ENCODE results near the gene PDE8B.

PDE8B gene

DNA sequence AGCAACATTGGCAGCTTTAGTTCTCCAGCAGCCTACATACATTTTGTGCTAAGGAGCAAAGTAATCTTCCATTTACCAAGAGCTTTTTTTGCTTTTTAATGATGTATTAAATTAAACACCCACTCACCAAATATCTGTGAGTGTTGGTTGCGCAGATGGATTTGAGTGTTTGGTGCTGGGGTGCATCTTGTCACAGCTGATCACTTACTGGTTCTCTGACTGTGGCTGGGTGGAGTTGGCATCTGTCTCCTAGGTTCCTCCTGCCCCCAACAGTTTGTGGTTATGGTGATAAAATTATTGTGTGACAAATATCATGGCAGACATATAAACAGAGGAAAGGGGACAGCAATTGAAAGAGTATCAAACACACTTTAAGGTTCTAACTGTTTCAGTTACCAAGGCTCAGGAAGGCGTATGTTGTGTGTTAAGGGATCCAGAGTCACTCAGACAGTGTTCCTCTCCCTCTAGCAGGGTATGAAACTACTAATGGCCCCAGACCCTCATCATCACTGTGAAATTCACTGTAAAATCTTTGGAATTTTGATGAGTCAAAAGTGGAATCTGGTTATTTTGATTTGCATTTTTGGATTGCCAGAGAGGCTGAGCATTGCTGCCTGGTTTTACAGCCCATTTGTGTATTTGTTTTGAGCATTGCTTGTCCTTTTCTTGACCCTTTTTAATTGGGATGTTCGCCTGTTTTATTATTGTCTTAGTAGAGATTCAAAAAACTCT is 81.7 kb downstream of the PDE8B start:
- Histone ChIP-seq H3K18ac (ENCODE audit: low read length) (no peak overlapping the region), H3K9me3 (replicated peaks in 1 of 2; ENCODE audit: control insufficient read depth in 2 of 2, insufficient read depth in 1 of 2, low read depth in 1 of 2, low read length in 2 of 2) (no peaks in the 10 kb centered on the region), H2BK15ac (ENCODE audit: low read length) (no peak overlapping the region), H3K27ac (replicated peaks; ENCODE audit: low read length) (no peak overlapping the region), H4K8ac (ENCODE audit: low read depth, low read length) (no peak overlapping the region), H2BK12ac (ENCODE audit: low read length) (no peak overlapping the region), H3K23ac (ENCODE audit: low read depth, low read length, poor library complexity) (no peak overlapping the region), H3K4me3 (ENCODE audit: low read length in 2 of 2) (no peak overlapping the region), H3K4me2 (ENCODE audit: insufficient read depth, low read length, poor library complexity, severe bottlenecking) (no peak overlapping the region), H4K91ac (ENCODE audit: low read depth, low read length, poor library complexity) (no peak overlapping the region), H3K27me3 (ENCODE audit: control insufficient read depth in 3 of 3, insufficient read depth in 3 of 3, low read depth in 1 of 3, low read length in 3 of 3) (peaks cover 0 to 4% (median 0%) of the 10 kb centered on the region in 3 experiments), H3K36me3 (replicated peaks in 1 of 2; ENCODE audit: control insufficient read depth in 2 of 2, insufficient read depth in 2 of 2, low read length in 2 of 2) (no peaks in the 10 kb centered on the region), H3K9ac (ENCODE audit: low read depth, low read length, poor library complexity) (no peak overlapping the region), H3K14ac (ENCODE audit: low read length) (no peak overlapping the region), H3K4me1 (ENCODE audit: control insufficient read depth in 2 of 2, insufficient read depth in 1 of 2, low read depth in 1 of 2, low read length in 2 of 2) (no peaks in the 10 kb centered on the region), H3K79me1 (ENCODE audit: low read depth, low read length) (peaks cover 1% of the 10 kb centered on the region), H3K4ac (ENCODE audit: low read length) (no peak overlapping the region), H2AFZ (ENCODE audit: low read length) (no peak overlapping the region), H2AK5ac (ENCODE audit: low read depth, low read length) (no peak overlapping the region), H2BK120ac (ENCODE audit: low read depth, low read length) (no peak overlapping the region), H2BK5ac (ENCODE audit: low read length) (no peak overlapping the region)
- no peak for DNase-seq (ENCODE audit: low spot score)
- WGBS, 2 donors (ENCODE audit: extremely low coverage in 2 of 2, insufficient read length in 2 of 2, insufficient replicate concordance in 1 of 2) = no CpG with 5 or more reads among the region's 3 CpGs

DNA sequence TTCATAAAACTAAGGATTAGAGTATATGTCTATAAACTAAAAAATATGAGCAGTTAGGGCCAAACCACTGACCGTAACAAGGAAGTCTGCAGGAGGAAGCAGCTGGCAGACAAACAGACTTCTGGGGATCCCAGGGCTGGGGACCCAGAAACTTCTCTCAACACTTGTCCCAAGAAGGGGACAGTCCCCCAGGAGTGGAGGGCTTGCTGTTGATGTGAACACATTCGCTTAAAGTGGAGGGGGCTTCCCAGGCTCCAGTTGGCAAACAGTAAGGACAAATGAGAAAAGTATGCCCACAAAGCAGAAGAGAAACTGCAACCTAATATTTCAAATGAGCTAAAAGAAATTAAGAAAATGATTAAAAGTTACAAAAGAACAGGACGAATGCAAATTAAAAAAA is 83.7 kb downstream of the PDE8B start:
- H3K4ac ChIP-seq (ENCODE audit: low read length) = no peak overlapping the region
- H3K9ac ChIP-seq (ENCODE audit: low read depth, low read length, poor library complexity) = no peak overlapping the region
- no peaks in the 10 kb centered on the region for H3K27me3 ChIP-seq (ENCODE audit: control insufficient read depth in 3 of 3, insufficient read depth in 3 of 3, low read depth in 1 of 3, low read length in 3 of 3)
- WGBS, 2 donors (ENCODE audit: extremely low coverage in 2 of 2, insufficient read length in 2 of 2, insufficient replicate concordance in 1 of 2) = no CpG with 5 or more reads among the region's 3 CpGs
- no peak overlapping the region for H2BK5ac ChIP-seq (ENCODE audit: low read length)
- H3K14ac ChIP-seq (ENCODE audit: low read length) = no peak overlapping the region
- no peak overlapping the region for H3K4me2 ChIP-seq (ENCODE audit: insufficient read depth, low read length, poor library complexity, severe bottlenecking)
- H2BK120ac ChIP-seq (ENCODE audit: low read depth, low read length) = no peak overlapping the region
- no peak overlapping the region for H3K18ac ChIP-seq (ENCODE audit: low read length)
- H3K79me1 ChIP-seq (ENCODE audit: low read depth, low read length) = peaks cover 1% of the 10 kb centered on the region
- no peak overlapping the region for H3K27ac ChIP-seq (replicated peaks; ENCODE audit: low read length)
- no peak overlapping the region for H2AFZ ChIP-seq (ENCODE audit: low read length)
- no peaks in the 10 kb centered on the region for H3K36me3 ChIP-seq (replicated peaks in 1 of 2; ENCODE audit: control insufficient read depth in 2 of 2, insufficient read depth in 2 of 2, low read length in 2 of 2)
- no peak for DNase-seq (ENCODE audit: low spot score)
- H2BK15ac ChIP-seq (ENCODE audit: low read length) = no peak overlapping the region
- H3K4me1 ChIP-seq (ENCODE audit: control insufficient read depth in 2 of 2, insufficient read depth in 1 of 2, low read depth in 1 of 2, low read length in 2 of 2) = no peaks in the 10 kb centered on the region
- no peak overlapping the region for H3K23ac ChIP-seq (ENCODE audit: low read depth, low read length, poor library complexity)
- no peak overlapping the region for H4K8ac ChIP-seq (ENCODE audit: low read depth, low read length)
- H3K4me3 ChIP-seq (ENCODE audit: low read length in 2 of 2) = no peak overlapping the region
- H2AK5ac ChIP-seq (ENCODE audit: low read depth, low read length) = no peak overlapping the region
- H4K91ac ChIP-seq (ENCODE audit: low read depth, low read length, poor library complexity) = no peak overlapping the region
- H3K9me3 ChIP-seq (replicated peaks in 1 of 2; ENCODE audit: control insufficient read depth in 2 of 2, insufficient read depth in 1 of 2, low read depth in 1 of 2, low read length in 2 of 2) = no peaks in the 10 kb centered on the region
- H2BK12ac ChIP-seq (ENCODE audit: low read length) = no peak overlapping the region

DNA sequence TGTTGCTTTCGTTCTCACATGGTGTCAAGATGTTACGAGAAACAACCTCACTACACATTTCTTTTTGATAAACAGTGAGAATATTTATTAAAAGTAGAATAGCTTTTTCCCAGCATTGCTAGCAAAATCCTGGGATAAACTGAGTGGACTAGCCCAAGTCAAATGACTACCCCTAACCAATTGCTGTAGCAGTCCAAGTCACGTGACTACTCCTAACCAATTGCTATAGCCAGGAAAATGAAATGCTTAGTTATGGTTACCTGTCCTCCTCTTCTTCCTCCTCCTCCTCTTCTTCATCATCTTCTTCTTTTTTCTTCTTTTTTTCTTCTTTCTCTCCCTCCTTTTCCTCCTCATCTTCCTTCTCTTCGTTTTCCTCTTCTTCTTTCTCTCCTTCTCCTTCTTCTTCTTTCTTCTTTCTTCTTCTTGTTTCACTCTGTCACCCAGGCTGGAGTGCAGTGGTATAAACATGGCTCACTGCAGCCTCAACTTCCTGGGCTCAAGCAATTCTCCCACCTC is 85.4 kb downstream of the PDE8B start:
- Histone ChIP-seq H4K8ac (ENCODE audit: low read depth, low read length) (no peak overlapping the region), H3K4ac (ENCODE audit: low read length) (no peak overlapping the region), H3K23ac (ENCODE audit: low read depth, low read length, poor library complexity) (no peak overlapping the region), H2BK120ac (ENCODE audit: low read depth, low read length) (no peak overlapping the region), H3K4me2 (ENCODE audit: insufficient read depth, low read length, poor library complexity, severe bottlenecking) (no peak overlapping the region), H3K4me3 (ENCODE audit: low read length in 2 of 2) (no peak overlapping the region), H3K14ac (ENCODE audit: low read length) (no peak overlapping the region), H3K79me1 (ENCODE audit: low read depth, low read length) (peaks cover 1% of the 10 kb centered on the region), H3K4me1 (ENCODE audit: control insufficient read depth in 2 of 2, insufficient read depth in 1 of 2, low read depth in 1 of 2, low read length in 2 of 2) (no peaks in the 10 kb centered on the region), H3K9me3 (replicated peaks in 1 of 2; ENCODE audit: control insufficient read depth in 2 of 2, insufficient read depth in 1 of 2, low read depth in 1 of 2, low read length in 2 of 2) (no peaks in the 10 kb centered on the region), H3K18ac (ENCODE audit: low read length) (no peak overlapping the region), H2BK5ac (ENCODE audit: low read length) (no peak overlapping the region), H3K27ac (replicated peaks; ENCODE audit: low read length) (no peak overlapping the region), H3K9ac (ENCODE audit: low read depth, low read length, poor library complexity) (no peak overlapping the region), H3K36me3 (replicated peaks in 1 of 2; ENCODE audit: control insufficient read depth in 2 of 2, insufficient read depth in 2 of 2, low read length in 2 of 2) (no peaks in the 10 kb centered on the region), H2AFZ (ENCODE audit: low read length) (no peak overlapping the region), H2AK5ac (ENCODE audit: low read depth, low read length) (no peak overlapping the region), H2BK12ac (ENCODE audit: low read length) (no peak overlapping the region), H3K27me3 (ENCODE audit: control insufficient read depth in 3 of 3, insufficient read depth in 3 of 3, low read depth in 1 of 3, low read length in 3 of 3) (no peaks in the 10 kb centered on the region), H2BK15ac (ENCODE audit: low read length) (no peak overlapping the region), H4K91ac (ENCODE audit: low read depth, low read length, poor library complexity) (no peak overlapping the region)
- WGBS, 2 donors (ENCODE audit: extremely low coverage in 2 of 2, insufficient read length in 2 of 2, insufficient replicate concordance in 1 of 2) = 100% methylated on average over 1 of the region's 4 CpGs; no CpG with 5 or more reads in 1 of the 2 donors
- DNase-seq (ENCODE audit: low spot score) = no peak

DNA sequence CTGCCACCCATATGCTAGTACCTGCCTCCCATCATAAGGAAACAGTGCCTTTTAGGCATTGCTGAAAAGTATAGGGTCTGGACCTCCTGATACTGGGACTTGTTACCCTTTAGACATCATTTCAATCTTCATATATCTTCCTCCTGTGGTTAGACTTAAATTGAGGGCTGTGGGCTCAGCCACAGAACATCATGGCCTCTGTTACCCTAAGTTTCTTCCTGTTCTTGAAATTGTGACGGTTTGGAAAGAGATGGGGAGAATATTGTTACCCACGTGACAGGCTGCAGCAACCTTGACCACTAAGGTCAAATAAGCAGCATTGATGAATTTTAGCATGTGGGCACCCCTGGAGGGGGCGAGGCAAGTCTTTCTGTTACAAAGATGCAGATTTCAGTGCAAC is 87.7 kb downstream of the PDE8B start:
- Histone ChIP-seq H3K9ac (ENCODE audit: low read depth, low read length, poor library complexity) (no peak overlapping the region), H4K91ac (ENCODE audit: low read depth, low read length, poor library complexity) (no peak overlapping the region), H3K4ac (ENCODE audit: low read length) (no peak overlapping the region), H3K18ac (ENCODE audit: low read length) (no peak overlapping the region), H3K36me3 (replicated peaks in 1 of 2; ENCODE audit: control insufficient read depth in 2 of 2, insufficient read depth in 2 of 2, low read length in 2 of 2) (no peaks in the 10 kb centered on the region), H2AFZ (ENCODE audit: low read length) (no peak overlapping the region), H3K23ac (ENCODE audit: low read depth, low read length, poor library complexity) (no peak overlapping the region), H3K27me3 (ENCODE audit: control insufficient read depth in 3 of 3, insufficient read depth in 3 of 3, low read depth in 1 of 3, low read length in 3 of 3) (no peaks in the 10 kb centered on the region), H2BK12ac (ENCODE audit: low read length) (no peak overlapping the region), H4K8ac (ENCODE audit: low read depth, low read length) (no peak overlapping the region), H3K14ac (ENCODE audit: low read length) (no peak overlapping the region), H2BK120ac (ENCODE audit: low read depth, low read length) (no peak overlapping the region), H3K4me2 (ENCODE audit: insufficient read depth, low read length, poor library complexity, severe bottlenecking) (no peak overlapping the region), H3K9me3 (replicated peaks in 1 of 2; ENCODE audit: control insufficient read depth in 2 of 2, insufficient read depth in 1 of 2, low read depth in 1 of 2, low read length in 2 of 2) (no peaks in the 10 kb centered on the region), H3K79me1 (ENCODE audit: low read depth, low read length) (no peaks in the 10 kb centered on the region), H3K4me3 (ENCODE audit: low read length in 2 of 2) (no peak overlapping the region), H3K4me1 (ENCODE audit: control insufficient read depth in 2 of 2, insufficient read depth in 1 of 2, low read depth in 1 of 2, low read length in 2 of 2) (peaks cover 0 to 4% of the 10 kb centered on the region in 2 donors), H2BK5ac (ENCODE audit: low read length) (no peak overlapping the region), H2BK15ac (ENCODE audit: low read length) (no peak overlapping the region), H2AK5ac (ENCODE audit: low read depth, low read length) (no peak overlapping the region), H3K27ac (replicated peaks; ENCODE audit: low read length) (no peak overlapping the region)
- WGBS, 2 donors (ENCODE audit: extremely low coverage in 2 of 2, insufficient read length in 2 of 2, insufficient replicate concordance in 1 of 2) = no CpG with 5 or more reads among the region's 3 CpGs
- DNase-seq (ENCODE audit: low spot score) = no peak
